ENCODE data around the gene AP1AR.
"Not testable (repeated sequence)": the region's sequence is repeated elsewhere in the genome, so short reads cannot be mapped to it uniquely, and the experiment has no call there.

AP1AR gene

GRCh38 chr4:112287258-112287989 is 55.8 kb downstream of the AP1AR start:
- WGBS, 2 experiments = 98% methylated on average over 8 of the region's 8 CpGs
- no peaks in the 10 kb centered on the region for H3K36me3 ChIP-seq (ENCODE audit: control insufficient read depth, insufficient read depth, low read length)

GRCh38 chr4:112288455-112288854 is 56.9 kb downstream of the AP1AR start:
- Histone ChIP-seq H3K4me1 (ENCODE audit: control insufficient read depth, insufficient read depth, low read length) (peaks cover 6% of the 10 kb centered on the region), H3K9me3 (ENCODE audit: control insufficient read depth, low read length) (peaks cover 2% of the 10 kb centered on the region), H3K27me3 (ENCODE audit: control insufficient read depth, insufficient read depth, low read length, poor library complexity, severe bottlenecking) (peaks cover 27% of the 10 kb centered on the region), H3K27ac (ENCODE audit: insufficient read depth, low read depth, low read length, poor library complexity, severe bottlenecking) (no peak overlapping the region), H3K4me3 (ENCODE audit: insufficient read depth, low read depth, low read length) (no peak overlapping the region), H3K36me3 (ENCODE audit: control insufficient read depth, insufficient read depth, low read length) (no peaks in the 10 kb centered on the region)
- WGBS, 2 experiments = 74 to 82% methylated on average over 3 of the region's 3 CpGs

More at GRCh38 chr4:112287258-112287989, 55.8 kb downstream of the AP1AR start:
- Histone ChIP-seq H3K27ac (ENCODE audit: insufficient read depth, low read depth, low read length, poor library complexity, severe bottlenecking) (no peak overlapping the region), H3K9me3 (ENCODE audit: control insufficient read depth, low read length) (peaks cover 2% of the 10 kb centered on the region), H3K27me3 (ENCODE audit: control insufficient read depth, insufficient read depth, low read length, poor library complexity, severe bottlenecking) (peaks cover 27% of the 10 kb centered on the region), H3K4me3 (ENCODE audit: insufficient read depth, low read depth, low read length) (no peak overlapping the region), H3K4me1 (ENCODE audit: control insufficient read depth, insufficient read depth, low read length) (peaks cover 6% of the 10 kb centered on the region)

GRCh38 chr4:112289407-112290253 is 58.0 kb downstream of the AP1AR start:
- H3K4me3 ChIP-seq (ENCODE audit: insufficient read depth, low read depth, low read length) = no peak overlapping the region
- 89 to 90% methylated on average over 10 of the region's 10 CpGs for WGBS, 2 experiments
- peaks cover 2% of the 10 kb centered on the region for H3K9me3 ChIP-seq (ENCODE audit: control insufficient read depth, low read length)
- peaks cover 6% of the 10 kb centered on the region for H3K4me1 ChIP-seq (ENCODE audit: control insufficient read depth, insufficient read depth, low read length)
- H3K27me3 ChIP-seq (ENCODE audit: control insufficient read depth, insufficient read depth, low read length, poor library complexity, severe bottlenecking) = peaks cover 22% of the 10 kb centered on the region
- H3K27ac ChIP-seq (ENCODE audit: insufficient read depth, low read depth, low read length, poor library complexity, severe bottlenecking) = no peak overlapping the region
- no peaks in the 10 kb centered on the region for H3K36me3 ChIP-seq (ENCODE audit: control insufficient read depth, insufficient read depth, low read length)

- peaks cover 2% of the 10 kb centered on the region for H3K9me3 ChIP-seq (ENCODE audit: control insufficient read depth, low read length)
- no peak overlapping the region for H3K4me3 ChIP-seq (ENCODE audit: insufficient read depth, low read depth, low read length)
- no peaks in the 10 kb centered on the region for H3K36me3 ChIP-seq (ENCODE audit: control insufficient read depth, insufficient read depth, low read length)
- no peak overlapping the region for H3K27ac ChIP-seq (ENCODE audit: insufficient read depth, low read depth, low read length, poor library complexity, severe bottlenecking)
- 80 to 90% methylated on average over 2 to 3 of the region's 3 CpGs for WGBS, 2 experiments
- no peaks in the 10 kb centered on the region for H3K4me1 ChIP-seq (ENCODE audit: control insufficient read depth, insufficient read depth, low read length)
- peaks cover 15% of the 10 kb centered on the region for H3K27me3 ChIP-seq (ENCODE audit: control insufficient read depth, insufficient read depth, low read length, poor library complexity, severe bottlenecking)
Observed at GRCh38 chr4:112290341-112290740, 58.8 kb downstream of the AP1AR start.

GRCh38 chr4:112296949-112297880 is 65.6 kb downstream of the AP1AR start, which contains the start of gene ALPK1:
TSS of gene ALPK1 (plus strand) at chr4:112297369.
- Histone ChIP-seq H3K9me3 (ENCODE audit: control insufficient read depth, low read length) (no peaks in the 10 kb centered on the region), H3K4me1 (ENCODE audit: control insufficient read depth, insufficient read depth, low read length) (no peaks in the 10 kb centered on the region), H3K27ac (ENCODE audit: insufficient read depth, low read depth, low read length, poor library complexity, severe bottlenecking) (no peak within 1 kb of the TSS), H3K4me3 (ENCODE audit: insufficient read depth, low read depth, low read length) (no peak within 1 kb of the TSS), H3K36me3 (ENCODE audit: control insufficient read depth, insufficient read depth, low read length) (no peaks in the 10 kb centered on the region), H3K27me3 (ENCODE audit: control insufficient read depth, insufficient read depth, low read length, poor library complexity, severe bottlenecking) (no peaks in the 10 kb centered on the region)
- 86% methylated on average over 2 to 4 of the region's 4 CpGs for WGBS, 2 experiments

- no peaks in the 10 kb centered on the region for H3K27me3 ChIP-seq (ENCODE audit: control insufficient read depth, insufficient read depth, low read length, poor library complexity, severe bottlenecking)
- H3K27ac ChIP-seq (ENCODE audit: insufficient read depth, low read depth, low read length, poor library complexity, severe bottlenecking) = no peak overlapping the region
- WGBS, 2 experiments = 96% methylated on average over 3 of the region's 4 CpGs; no CpG with 5 or more reads in 1 of the 2 experiments
- H3K36me3 ChIP-seq (ENCODE audit: control insufficient read depth, insufficient read depth, low read length) = no peaks in the 10 kb centered on the region
- no peaks in the 10 kb centered on the region for H3K9me3 ChIP-seq (ENCODE audit: control insufficient read depth, low read length)
- H3K4me1 ChIP-seq (ENCODE audit: control insufficient read depth, insufficient read depth, low read length) = no peaks in the 10 kb centered on the region
- H3K4me3 ChIP-seq (ENCODE audit: insufficient read depth, low read depth, low read length) = no peak overlapping the region
Observed at GRCh38 chr4:112299721-112300120, 68.1 kb downstream of the AP1AR start.

- Histone ChIP-seq H3K27me3 (ENCODE audit: control insufficient read depth, insufficient read depth, low read length, poor library complexity, severe bottlenecking) (no peaks in the 10 kb centered on the region), H3K4me1 (ENCODE audit: control insufficient read depth, insufficient read depth, low read length) (no peaks in the 10 kb centered on the region), H3K9me3 (ENCODE audit: control insufficient read depth, low read length) (no peaks in the 10 kb centered on the region), H3K36me3 (ENCODE audit: control insufficient read depth, insufficient read depth, low read length) (no peaks in the 10 kb centered on the region), H3K27ac (ENCODE audit: insufficient read depth, low read depth, low read length, poor library complexity, severe bottlenecking) (no peak overlapping the region), H3K4me3 (ENCODE audit: insufficient read depth, low read depth, low read length) (no peak overlapping the region)
- 78 to 83% methylated on average over 5 of the region's 5 CpGs for WGBS, 2 experiments
Observed at GRCh38 chr4:112302320-112303274, 71.0 kb downstream of the AP1AR start.

- H3K27me3 ChIP-seq (ENCODE audit: control insufficient read depth, insufficient read depth, low read length, poor library complexity, severe bottlenecking); H3K36me3 ChIP-seq (ENCODE audit: control insufficient read depth, insufficient read depth, low read length); H3K4me1 ChIP-seq (ENCODE audit: control insufficient read depth, insufficient read depth, low read length); H3K4me3 ChIP-seq (ENCODE audit: insufficient read depth, low read depth, low read length); H3K9me3 ChIP-seq (ENCODE audit: control insufficient read depth, low read length); H3K27ac ChIP-seq (ENCODE audit: insufficient read depth, low read depth, low read length, poor library complexity, severe bottlenecking): not testable (repeated sequence)
- whole genome bisulfite sequencing, 2 experiments = 89 to 92% methylated on average over 3 of the region's 3 CpGs
Observed at GRCh38 chr4:112305477-112305876, 73.9 kb downstream of the AP1AR start.

GRCh38 chr4:112309263-112309791 is 77.7 kb downstream of the AP1AR start:
- H3K4me1 ChIP-seq (ENCODE audit: control insufficient read depth, insufficient read depth, low read length); H3K9me3 ChIP-seq (ENCODE audit: control insufficient read depth, low read length); H3K36me3 ChIP-seq (ENCODE audit: control insufficient read depth, insufficient read depth, low read length); H3K27ac ChIP-seq (ENCODE audit: insufficient read depth, low read depth, low read length, poor library complexity, severe bottlenecking); H3K4me3 ChIP-seq (ENCODE audit: insufficient read depth, low read depth, low read length); H3K27me3 ChIP-seq (ENCODE audit: control insufficient read depth, insufficient read depth, low read length, poor library complexity, severe bottlenecking): not testable (repeated sequence)
- 24 to 27% methylated on average over 12 of the region's 12 CpGs for WGBS, 2 experiments

Measured in ectodermal cell (in vitro differentiated cells).